Measurements from ENCODE around the gene DLL3.

DLL3 gene

GRCh38 chr19:39518458-39518857, 19.7 kb downstream of the DLL3 start:
- no peak for DNase-seq

- DNase-seq, result no peak
These were observed 20.2 kb downstream of the DLL3 start for GRCh38 chr19:39518975-39519374.

- no peak for DNase-seq
These were observed 22.1 kb downstream of the DLL3 start for GRCh38 chr19:39520541-39521484.

- DNase-seq, result peak; percentile 91
These were observed 25.7 kb downstream of the DLL3 start for GRCh38 chr19:39524495-39524894.

- no peak for DNase-seq
These were observed 26.5 kb downstream of the DLL3 start for GRCh38 chr19:39525205-39525604.

GRCh38 chr19:39531834-39532232, 33.1 kb downstream of the DLL3 start:
- DNase-seq, result peak; percentile 52

GRCh38 chr19:39532233-39533002, 33.7 kb downstream of the DLL3 start, which contains the start of gene EID2B:
Gene EID2B (minus strand): TSS chr19:39532852. CDS start chr19:39532802, 50 bp downstream.
- DNase-seq, result peak; percentile 99

- no peak for DNase-seq
These were observed 34.3 kb downstream of the DLL3 start for GRCh38 chr19:39533003-39533512.

GRCh38 chr19:39533791-39534190, 35.0 kb downstream of the DLL3 start:
- DNase-seq, result no peak

- DNase-seq, result no peak
These were observed 40.4 kb downstream of the DLL3 start for GRCh38 chr19:39539165-39539517.

- DNase-seq, result peak; percentile 98
These were observed 41.0 kb downstream of the DLL3 start, which contains the start of gene EID2 for GRCh38 chr19:39539518-39540332. Gene EID2 (minus strand): TSS chr19:39540161. CDS start chr19:39540079, 82 bp downstream.

- no peak for DNase-seq
These were observed 41.6 kb downstream of the DLL3 start for GRCh38 chr19:39540333-39540673.

GRCh38 chr19:39542206-39542605, 43.5 kb downstream of the DLL3 start:
- no peak for DNase-seq

GRCh38 chr19:39543477-39543857, 44.7 kb downstream of the DLL3 start:
- DNase-seq, result no peak

- no peak for DNase-seq
These were observed 45.6 kb downstream of the DLL3 start for GRCh38 chr19:39544226-39544903.

GRCh38 chr19:39544911-39545310, 46.2 kb downstream of the DLL3 start:
- no peak for DNase-seq

GRCh38 chr19:39546599-39546998, 47.9 kb downstream of the DLL3 start:
- DNase-seq, result no peak

- DNase-seq, result no peak
These were observed 51.5 kb downstream of the DLL3 start for GRCh38 chr19:39550197-39550596.

GRCh38 chr19:39553082-39553652, 54.4 kb downstream of the DLL3 start:
- no peak for DNase-seq

- no peak for DNase-seq
These were observed 56.1 kb downstream of the DLL3 start for GRCh38 chr19:39554701-39555311.

- no peak for DNase-seq
These were observed 57.1 kb downstream of the DLL3 start for GRCh38 chr19:39555883-39556282.
